ENCODE data around the gene SLX4IP.
A peak's percentile ranks its signal among the peaks of the same experiment; 100 is the strongest.

Gene SLX4IP

GRCh38 chr20:10550204-10551118 is 115.4 kb downstream of the SLX4IP start:
- DNase-seq (ENCODE audit: low spot score), result no peak

GRCh38 chr20:10551732-10552724 is 116.9 kb downstream of the SLX4IP start:
- no peak for DNase-seq (ENCODE audit: low spot score)

GRCh38 chr20:10553326-10553984 is 118.3 kb downstream of the SLX4IP start:
- DNase-seq (ENCODE audit: low spot score), result peak; percentile 36

- DNase-seq (ENCODE audit: low spot score), result no peak
These were observed 119.2 kb downstream of the SLX4IP start for GRCh38 chr20:10554285-10554684.

DNA sequence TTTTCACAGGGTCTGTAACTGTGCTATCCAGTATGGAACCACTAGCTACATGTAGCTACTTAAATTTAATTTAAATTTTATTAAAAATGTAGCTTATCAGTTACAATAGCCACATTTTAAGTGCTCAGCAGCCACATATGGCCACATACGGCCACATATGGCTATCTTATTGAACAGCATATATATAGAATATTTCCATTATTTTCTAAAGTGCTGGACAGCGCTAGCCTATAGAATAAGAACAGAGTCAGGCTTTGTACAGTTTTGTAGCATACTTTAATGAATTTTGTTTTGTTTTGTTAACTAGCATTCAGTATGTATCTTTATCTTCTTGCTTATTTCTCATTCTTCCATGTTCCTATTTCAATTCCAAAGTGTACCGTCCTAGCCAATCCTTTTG is 120.3 kb downstream of the SLX4IP start:
- DNase-seq (ENCODE audit: low spot score), result no peak

DNA sequence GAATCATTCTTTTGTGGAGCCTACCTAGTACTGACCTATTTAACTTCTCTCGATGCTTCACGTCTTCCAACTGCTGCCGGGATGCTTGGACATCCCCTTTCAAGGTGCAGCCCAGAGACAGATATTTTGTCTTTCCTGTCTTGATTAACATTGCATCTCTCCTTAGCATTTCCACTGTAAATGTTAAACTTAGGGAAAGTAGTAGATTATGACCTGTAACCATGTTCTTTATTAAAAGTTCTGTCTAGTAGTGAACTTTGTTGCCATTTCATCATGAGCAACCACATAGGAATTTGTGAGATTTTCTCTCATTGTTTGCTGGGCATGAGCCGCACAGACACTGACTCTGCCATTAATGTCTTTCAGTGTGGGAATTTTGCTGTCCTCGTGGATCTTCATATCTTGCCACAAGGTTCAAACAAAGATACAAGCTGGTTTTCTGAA is 120.8 kb downstream of the SLX4IP start:
- DNase-seq (ENCODE audit: low spot score), result peak; percentile 10

GRCh38 chr20:10556519-10557083 is 121.5 kb downstream of the SLX4IP start:
- no peak for DNase-seq (ENCODE audit: low spot score)

- no peak for DNase-seq (ENCODE audit: low spot score)
These were observed 122.6 kb downstream of the SLX4IP start for GRCh38 chr20:10557685-10558084.

- DNase-seq (ENCODE audit: low spot score), result peak; percentile 39
These were observed 123.6 kb downstream of the SLX4IP start for GRCh38 chr20:10558635-10559187.

GRCh38 chr20:10559266-10559665 is 124.2 kb downstream of the SLX4IP start:
- DNase-seq (ENCODE audit: low spot score), result no peak

- DNase-seq (ENCODE audit: low spot score), result no peak
These were observed 125.6 kb downstream of the SLX4IP start for GRCh38 chr20:10560686-10561085.

DNA sequence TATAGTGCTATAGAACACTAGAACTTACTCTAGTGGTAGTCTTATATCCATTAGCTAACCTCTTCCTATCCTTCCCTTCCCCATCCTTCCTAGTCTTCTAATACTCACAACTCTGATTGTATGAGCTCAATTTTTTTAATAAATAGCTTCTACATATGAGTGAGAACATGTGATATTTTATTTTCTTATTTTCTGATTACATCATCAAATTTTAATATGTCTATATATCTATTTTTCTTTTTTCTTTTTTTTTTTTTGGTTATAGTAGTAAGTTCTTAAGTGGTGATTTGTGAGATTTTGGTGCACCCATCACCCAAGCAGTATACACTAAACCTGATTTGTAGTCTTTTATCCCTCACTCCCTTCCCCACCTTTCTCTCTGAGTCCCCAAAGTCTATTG is 126.2 kb downstream of the SLX4IP start:
- no peak for DNase-seq (ENCODE audit: low spot score)

DNA sequence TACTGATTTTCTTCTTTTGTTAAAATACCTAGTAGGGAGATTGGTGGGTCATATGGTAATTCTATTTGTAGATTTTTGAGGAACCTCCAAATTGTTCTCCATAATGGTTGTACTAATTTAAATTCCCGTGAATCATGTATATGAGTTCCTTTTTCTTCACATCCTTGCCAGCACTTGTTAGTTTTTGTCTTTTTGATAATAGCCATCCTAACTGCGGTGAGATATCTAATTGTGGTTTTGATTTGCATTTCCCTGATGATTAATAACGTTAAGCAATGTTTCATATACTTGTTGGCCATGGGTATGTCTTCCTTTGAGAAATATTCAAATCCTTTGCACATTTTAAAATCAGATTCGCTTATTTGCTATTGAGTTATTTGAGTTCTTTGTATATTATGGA is 127.8 kb downstream of the SLX4IP start:
- no peak for DNase-seq (ENCODE audit: low spot score)

DNA sequence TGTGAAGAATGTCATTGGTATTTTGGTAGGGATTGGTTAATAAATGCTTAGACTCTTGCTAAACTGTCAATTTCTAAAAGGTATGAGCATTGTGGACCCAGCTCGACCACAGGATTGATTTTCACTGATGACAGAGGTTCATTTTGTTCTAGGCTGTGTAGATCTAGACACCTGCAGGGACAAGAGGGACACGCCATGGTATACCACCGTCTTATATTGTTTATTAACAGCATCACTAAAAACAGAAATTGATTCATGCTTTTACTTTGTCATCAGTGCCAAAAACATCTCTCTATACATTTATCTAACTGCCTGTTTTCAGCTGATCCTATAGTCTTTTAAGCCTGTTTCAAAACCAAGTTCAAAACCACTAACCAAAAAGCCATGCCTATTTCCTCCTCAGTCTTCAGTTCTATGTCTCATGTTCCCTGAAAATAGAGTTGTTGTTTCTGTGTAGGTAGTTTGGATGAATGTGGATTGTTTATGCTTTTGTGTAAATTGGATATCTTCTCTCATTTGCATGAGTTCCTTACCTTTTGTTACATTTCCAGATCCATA is 128.9 kb downstream of the SLX4IP start:
- DNase-seq (ENCODE audit: low spot score), result no peak

- peak; percentile 16 for DNase-seq (ENCODE audit: low spot score)
These were observed 130.3 kb downstream of the SLX4IP start for GRCh38 chr20:10565191-10565921.

DNA sequence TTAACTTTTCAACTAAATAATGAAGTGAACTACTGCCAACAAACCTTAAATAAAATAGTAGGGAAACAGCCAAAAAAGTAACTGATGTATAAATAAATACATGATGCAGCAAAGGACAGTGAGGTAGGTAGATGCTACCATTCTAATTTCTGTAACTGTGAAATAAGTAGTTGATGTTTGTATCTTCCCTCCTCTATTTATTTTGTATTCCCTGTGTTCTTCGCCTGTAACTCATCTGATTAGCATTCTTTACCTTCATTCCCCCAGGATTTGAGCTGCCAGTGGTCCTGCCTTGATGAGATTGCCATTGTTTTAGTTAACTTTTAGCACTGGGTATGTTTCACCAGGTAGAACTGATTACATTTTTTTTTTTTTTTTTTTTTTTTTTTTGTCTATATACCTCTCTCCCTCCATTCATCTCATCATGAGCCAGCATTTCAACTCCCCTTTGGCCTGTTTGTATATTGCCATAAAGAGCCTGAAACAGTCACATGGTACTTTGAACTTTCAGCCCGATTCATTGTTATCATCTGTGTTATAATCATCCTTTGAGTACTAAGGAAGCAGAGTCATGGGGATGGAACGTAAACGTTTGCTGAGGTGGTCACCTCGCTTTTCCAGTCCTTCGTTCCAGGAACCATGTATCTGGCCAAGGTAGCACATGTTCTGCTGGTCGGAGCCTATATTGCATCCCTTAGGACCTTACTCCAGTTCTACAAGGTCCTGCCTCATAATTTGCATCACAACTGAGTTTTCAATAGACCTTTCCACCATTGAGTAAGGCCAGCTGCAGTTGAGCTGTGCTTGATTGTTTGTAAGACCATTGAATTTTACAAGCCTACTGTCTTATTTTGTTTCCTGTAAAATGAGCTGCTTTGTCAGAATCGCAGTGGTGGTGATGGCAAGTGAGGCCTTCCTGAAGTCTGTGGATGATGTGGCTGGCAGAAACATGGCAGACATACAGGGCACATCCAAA is 131.1 kb downstream of the SLX4IP start:
- no peak for DNase-seq (ENCODE audit: low spot score)

GRCh38 chr20:10568032-10568431 is 132.9 kb downstream of the SLX4IP start:
- DNase-seq (ENCODE audit: low spot score), result no peak

DNA sequence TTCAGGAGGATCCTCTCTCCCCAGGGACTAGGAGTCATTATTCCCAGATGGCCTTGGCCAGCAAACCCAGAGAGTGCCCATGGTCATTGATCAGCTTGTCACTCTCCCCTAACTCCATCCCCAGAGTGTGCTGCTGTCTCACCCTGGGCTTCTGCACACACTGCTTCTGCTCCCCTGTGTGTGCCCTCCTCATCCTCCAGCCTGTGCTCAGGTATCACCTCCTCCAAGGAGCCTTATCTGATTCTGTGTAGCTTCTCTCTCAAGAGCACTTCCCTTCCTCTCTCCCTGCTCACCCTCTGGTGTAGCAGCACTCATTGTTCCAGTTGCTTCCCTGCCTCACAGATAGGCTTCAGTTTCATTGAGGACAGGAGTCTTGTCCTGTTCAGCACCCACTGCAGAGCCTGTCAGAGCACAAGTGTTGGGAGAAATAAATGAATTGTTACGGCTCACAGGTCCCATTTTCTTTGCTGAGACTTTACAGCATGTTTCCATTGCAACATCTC is 136.3 kb downstream of the SLX4IP start:
- DNase-seq (ENCODE audit: low spot score), result no peak

DNA sequence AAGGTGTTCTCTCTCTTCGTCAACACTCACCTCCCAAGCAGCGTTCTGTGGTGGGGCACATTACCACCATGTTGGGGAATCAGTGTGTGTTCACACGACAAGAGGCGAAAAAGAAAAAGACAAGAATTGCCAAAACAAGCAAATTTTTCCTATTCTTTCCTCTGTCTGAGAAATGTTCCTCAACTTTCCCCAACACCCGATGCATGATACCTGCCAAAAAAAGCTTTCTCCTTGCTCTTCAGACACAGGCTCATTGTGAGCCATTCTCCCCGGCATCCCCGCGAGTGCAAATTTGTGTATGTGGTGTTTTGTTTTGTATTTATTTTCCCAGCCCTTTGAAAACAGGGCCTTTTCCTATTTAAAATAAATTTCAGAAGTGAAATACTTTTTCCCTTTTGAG is 137.7 kb downstream of the SLX4IP start:
- no peak for DNase-seq (ENCODE audit: low spot score)

All from AG08396 (cell line).